Measurements from ENCODE around the gene LIN28A. TPM values are rescaled to one million over a fixed set of nuclear protein-coding genes. Genes with fewer than 3 reads are reported as not detected.
A peak's percentile ranks its signal among the peaks of the same experiment; 100 is the strongest.

Gene LIN28A
- polyA plus RNA-seq, 1 of the 3 experiments (the other 2 are of a cell fraction): not detected

GRCh38 chr1:26408604-26409003 is 2.0 kb upstream of the LIN28A start (continued):
- peak; percentile 100 for TF ChIP-seq REST (IDR thresholded peaks at IDR 0.05; ENCODE audit: low read depth, low read length)

DNA sequence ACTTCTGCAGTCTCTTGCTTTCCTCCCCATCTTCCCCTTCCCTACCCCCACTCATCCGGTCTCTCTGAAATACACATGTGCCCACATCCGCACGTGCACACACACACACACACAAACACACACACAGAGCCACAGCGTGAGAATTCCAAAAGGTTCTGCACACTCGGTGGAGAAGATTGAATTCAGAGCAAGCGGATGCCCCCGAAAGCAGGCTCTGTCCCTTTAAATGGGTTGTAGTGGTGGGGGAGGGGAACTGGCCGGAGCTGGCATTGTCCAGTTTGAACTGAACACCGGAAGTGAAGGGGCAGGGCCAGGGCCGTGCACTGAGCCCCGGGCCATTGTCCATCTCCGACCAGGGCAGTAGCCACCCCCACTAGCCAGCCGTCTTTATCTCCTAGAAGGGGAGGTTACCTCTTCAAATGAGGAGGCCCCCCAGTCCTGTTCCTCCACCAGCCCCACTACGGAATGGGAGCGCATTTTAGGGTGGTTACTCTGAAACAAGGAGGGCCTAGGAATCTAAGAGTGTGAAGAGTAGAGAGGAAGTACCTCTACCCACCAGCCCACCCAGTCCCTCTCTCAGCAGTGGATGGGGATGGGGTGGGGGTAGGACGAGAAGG is 1.3 kb upstream of the LIN28A start:
- Histone ChIP-seq H3K9me3 (no peaks in the 10 kb centered on the region), H2AFZ (ENCODE audit: low read depth) (no peak overlapping the region), H3K4me2 (no peak overlapping the region), H3K27ac (ENCODE audit: low read depth in 2 of 2, low read length in 1 of 2) (peak overlapping the region in 1 of 2 experiments; percentile 40; a peak in 1 of 4 replicates), H3K9me2 (no peaks in the 10 kb centered on the region), H3K36me3 (replicated peaks in 1 of 2; ENCODE audit: control insufficient read depth in 1 of 2, insufficient read depth in 2 of 2, low read length in 1 of 2) (no peaks in the 10 kb centered on the region), H3K27me3 (ENCODE audit: insufficient read depth) (peaks cover 5% of the 10 kb centered on the region; the same call in 1 of the 2 replicates), H3K4me3 (ENCODE audit: low read depth in 2 of 2, low read length in 1 of 2) (no peak overlapping the region), H3F3A (replicated peaks; ENCODE audit: insufficient read depth) (peaks cover 7% of the 10 kb centered on the region), H3K4me1 (ENCODE audit: control insufficient read depth in 1 of 2, insufficient read depth in 2 of 2, low read depth in 1 of 2, low read length in 1 of 2) (peaks cover 0 to 7% of the 10 kb centered on the region in 2 experiments; a peak in 1 of 4 replicates), H3K79me2 (ENCODE audit: insufficient read depth) (no peaks in the 10 kb centered on the region), H4K20me1 (ENCODE audit: insufficient read depth) (no peaks in the 10 kb centered on the region), H3K9ac (no peak overlapping the region)
- ChIA-PET POLR2A (interaction anchor here (0.6 kb wide), 1 partner anchor 1335 kb away, joined by 3 read pairs; no protein-coding TSS in a partner anchor), CTCF (interaction anchor here (1.4 kb wide), 1 partner anchor 10 kb away, joined by 4 read pairs; no protein-coding TSS in a partner anchor)
- DNase-seq: peak; percentile 78
- TF ChIP-seq GATA2 (CRISPR knock-in tag; IDR thresholded peaks at IDR 0.05) (no peak), FOSL2 (IDR thresholded peaks at IDR 0.05; ENCODE audit: borderline replicate concordance, low read depth) (no peak), SIN3A (IDR thresholded peaks at IDR 0.05; ENCODE audit: borderline replicate concordance, low read depth, low read length) (no peak), FOXM1 (IDR thresholded peaks at IDR 0.05; ENCODE audit: low read depth) (no peak), YY1 (IDR thresholded peaks at IDR 0.05; ENCODE audit: low read depth) (no peak), RFX5 (IDR thresholded peaks at IDR 0.05; ENCODE audit: low read length) (no peak), ELF1 (IDR thresholded peaks at IDR 0.05) (no peak), CHD2 (IDR thresholded peaks at IDR 0.05; ENCODE audit: low read length, partially characterized antibody) (no peak)
- TF ChIP-seq, protein P1, sequence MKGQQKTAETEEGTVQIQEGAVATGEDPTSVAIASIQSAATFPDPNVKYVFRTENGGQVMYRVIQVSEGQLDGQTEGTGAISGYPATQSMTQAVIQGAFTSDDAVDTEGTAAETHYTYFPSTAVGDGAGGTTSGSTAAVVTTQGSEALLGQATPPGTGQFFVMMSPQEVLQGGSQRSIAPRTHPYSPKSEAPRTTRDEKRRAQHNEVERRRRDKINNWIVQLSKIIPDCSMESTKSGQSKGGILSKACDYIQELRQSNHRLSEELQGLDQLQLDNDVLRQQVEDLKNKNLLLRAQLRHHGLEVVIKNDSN (IDR thresholded peaks at IDR 0.05; ENCODE audit: borderline replicate concordance, low read depth): no peak
- TF ChIP-seq, protein P2, sequence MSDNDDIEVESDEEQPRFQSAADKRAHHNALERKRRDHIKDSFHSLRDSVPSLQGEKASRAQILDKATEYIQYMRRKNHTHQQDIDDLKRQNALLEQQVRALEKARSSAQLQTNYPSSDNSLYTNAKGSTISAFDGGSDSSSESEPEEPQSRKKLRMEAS (IDR thresholded peaks at IDR 0.05; ENCODE audit: low read depth): no peak
- WGBS (ENCODE audit: low lambda C conversion rate): 57% methylated on average over 16 of the region's 16 CpGs

All from SK-N-SH (cell line).